Astrocyte of the spinal cord (primary cell): ENCODE measurements around the gene LILRB2.
"Not testable (repeated sequence)": the region's sequence is repeated elsewhere in the genome, so short reads cannot be mapped to it uniquely, and the experiment has no call there.

Experiments used
- DNase-seq: peaks from one replicate; pipeline ENCODE4 v3.0.0; 2011; ENCODE audit warnings: low read depth, low spot score
- H3K4me3 ChIP-seq: 2 replicates; pipeline ENCODE4 v1.5.1; 2011; ENCODE audit warnings: low read depth, mild to moderate bottlenecking, low read length, moderate library complexity
- in situ Hi-C: cut with HindIII; loops from 2 replicates; pipeline ENCODE4 v1.10.0; 2017; ENCODE audit warnings: low sequenced_read_pairs
- TF ChIP-seq, protein P1 (sequence below): IDR thresholded peaks from 2 replicates; pipeline ENCODE4 v1.5.1; 2012; ENCODE audit warnings: low read depth, mild to moderate bottlenecking, low read length, inconsistent platforms

Gene LILRB2

GRCh38 chr19:54281007-54281728 is at the start of gene LILRB2:
LILRB2 (minus strand) TSS chr19:54281110; CDS start chr19:54280496, 614 bp downstream.
- no peak for DNase-seq
- in situ Hi-C loops, result no loop called here
- no peak within 1 kb of the TSS for H3K4me3 ChIP-seq
- TF ChIP-seq, protein P1, sequence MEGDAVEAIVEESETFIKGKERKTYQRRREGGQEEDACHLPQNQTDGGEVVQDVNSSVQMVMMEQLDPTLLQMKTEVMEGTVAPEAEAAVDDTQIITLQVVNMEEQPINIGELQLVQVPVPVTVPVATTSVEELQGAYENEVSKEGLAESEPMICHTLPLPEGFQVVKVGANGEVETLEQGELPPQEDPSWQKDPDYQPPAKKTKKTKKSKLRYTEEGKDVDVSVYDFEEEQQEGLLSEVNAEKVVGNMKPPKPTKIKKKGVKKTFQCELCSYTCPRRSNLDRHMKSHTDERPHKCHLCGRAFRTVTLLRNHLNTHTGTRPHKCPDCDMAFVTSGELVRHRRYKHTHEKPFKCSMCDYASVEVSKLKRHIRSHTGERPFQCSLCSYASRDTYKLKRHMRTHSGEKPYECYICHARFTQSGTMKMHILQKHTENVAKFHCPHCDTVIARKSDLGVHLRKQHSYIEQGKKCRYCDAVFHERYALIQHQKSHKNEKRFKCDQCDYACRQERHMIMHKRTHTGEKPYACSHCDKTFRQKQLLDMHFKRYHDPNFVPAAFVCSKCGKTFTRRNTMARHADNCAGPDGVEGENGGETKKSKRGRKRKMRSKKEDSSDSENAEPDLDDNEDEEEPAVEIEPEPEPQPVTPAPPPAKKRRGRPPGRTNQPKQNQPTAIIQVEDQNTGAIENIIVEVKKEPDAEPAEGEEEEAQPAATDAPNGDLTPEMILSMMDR, result no peak

DNA sequence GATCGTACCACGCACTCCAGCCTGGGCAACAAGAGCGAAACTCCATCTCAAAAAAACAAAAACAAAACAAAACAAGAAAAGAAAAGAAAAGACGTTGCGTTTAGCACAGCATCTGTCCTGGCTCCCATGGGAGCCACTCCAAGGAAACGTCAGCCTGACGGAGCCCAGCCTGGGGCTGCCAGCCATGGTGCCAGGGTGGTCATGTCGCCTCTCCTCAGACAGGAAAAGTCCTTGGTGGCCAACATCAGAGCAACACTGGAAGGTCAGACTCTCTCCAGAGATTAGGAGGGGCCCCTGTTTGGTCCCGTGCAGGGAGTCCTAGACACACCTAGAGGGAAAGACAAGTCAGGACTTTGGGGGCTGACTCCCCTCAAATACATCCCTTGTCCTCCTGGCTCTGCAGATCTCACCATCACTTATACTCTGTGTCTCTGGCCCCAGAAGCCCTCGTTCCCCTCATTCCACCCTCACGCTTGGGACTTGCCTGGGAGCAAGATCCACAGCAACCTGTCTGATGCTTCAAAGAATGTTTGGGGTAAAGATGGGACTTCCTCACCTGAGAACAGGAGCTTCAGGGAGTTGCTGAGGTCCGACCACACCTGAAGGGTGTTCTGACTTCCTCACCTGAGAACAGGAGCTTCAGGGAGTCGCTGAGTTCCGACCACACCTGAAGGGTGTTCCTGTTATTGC is 48.7 kb upstream of the LILRB2 start:
- DNase-seq, result no peak
- TF ChIP-seq, protein P1, result no peak
- H3K4me3 ChIP-seq, result no peak overlapping the region
- in situ Hi-C loops, result no loop called here

DNA sequence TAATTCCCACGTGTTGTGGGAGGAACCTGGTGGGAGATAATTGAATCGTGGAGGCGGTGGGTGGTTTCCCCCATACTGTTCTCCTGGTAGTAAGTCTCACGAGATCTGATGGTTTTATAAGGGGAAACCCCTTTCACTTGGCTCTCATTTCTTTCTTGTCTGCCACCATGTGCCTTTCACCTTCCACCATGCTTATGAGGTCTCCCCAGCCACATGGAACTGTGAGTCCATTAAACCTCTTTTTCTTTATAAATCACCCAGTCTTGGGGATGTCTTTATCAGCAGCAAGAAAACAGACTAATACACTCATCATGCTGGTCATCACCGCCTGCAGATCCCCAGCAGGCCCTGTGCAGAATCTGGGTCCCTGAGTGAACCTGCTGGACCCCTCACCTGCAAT is 47.9 kb upstream of the LILRB2 start:
- DNase-seq, in situ Hi-C loops, H3K4me3 ChIP-seq: not testable (repeated sequence)

- in situ Hi-C loops, result no loop called here
- DNase-seq, result no peak
- TF ChIP-seq, protein P1, result no peak
- H3K4me3 ChIP-seq, result no peak overlapping the region
Measured at GRCh38 chr19:54325631-54326030, 44.7 kb upstream of the LILRB2 start.

GRCh38 chr19:54325194-54325621 is 44.3 kb upstream of the LILRB2 start:
- DNase-seq, result peak; percentile 5
- in situ Hi-C loops, result no loop called here
- H3K4me3 ChIP-seq, result no peak overlapping the region
- TF ChIP-seq, protein P1, result peak; percentile 68

- in situ Hi-C loops, result no loop called here
Measured at GRCh38 chr19:54324071-54324470, 43.2 kb upstream of the LILRB2 start.

DNA sequence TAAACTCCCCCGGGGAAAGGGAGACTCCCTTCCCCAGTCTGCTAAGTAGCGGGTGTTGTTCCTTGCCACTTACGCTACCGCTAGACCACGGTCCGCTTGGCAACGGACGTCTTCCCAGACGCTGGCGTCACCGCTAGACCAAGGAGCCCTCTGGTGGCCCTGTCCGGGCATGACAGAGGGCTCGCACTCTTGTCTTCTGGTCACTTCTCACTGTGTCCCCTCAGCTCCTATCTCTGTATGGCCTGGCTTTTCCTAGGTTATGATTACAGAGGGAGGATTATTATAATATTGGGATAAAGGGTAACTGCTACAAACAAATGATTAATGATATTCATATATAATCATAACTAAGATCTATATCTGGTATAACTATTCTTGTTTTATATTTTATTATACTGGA is 42.0 kb upstream of the LILRB2 start:
- DNase-seq, H3K4me3 ChIP-seq, in situ Hi-C loops: not testable (repeated sequence)

More at GRCh38 chr19:54324071-54324470, 43.2 kb upstream of the LILRB2 start:
- TF ChIP-seq, protein P1, result no peak
- no peak overlapping the region for H3K4me3 ChIP-seq
- DNase-seq, result no peak

DNA sequence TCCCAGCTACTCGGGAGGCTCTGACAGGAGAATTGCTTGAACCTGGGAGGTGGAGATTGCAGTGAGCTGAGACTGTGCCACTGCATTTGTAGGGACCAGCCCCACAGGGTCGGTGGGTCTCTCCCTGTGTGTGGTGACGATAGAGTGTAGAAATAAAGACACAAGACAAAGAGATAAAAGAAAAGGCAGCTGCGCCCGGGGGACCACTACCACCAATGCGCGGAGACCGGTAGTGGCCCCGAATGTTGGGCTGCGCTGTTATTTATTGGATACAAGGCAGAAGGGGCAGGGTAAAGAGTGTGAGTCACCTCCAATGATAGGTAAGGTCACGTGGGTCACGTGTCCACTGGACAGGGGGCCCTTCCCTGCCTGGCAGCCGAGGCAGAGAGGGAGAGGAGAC is 41.4 kb upstream of the LILRB2 start:
- DNase-seq, H3K4me3 ChIP-seq, in situ Hi-C loops: not testable (repeated sequence)
